GM12878 (cell line): ENCODE results near the gene TREH. TPM values are rescaled to one million over a fixed set of nuclear protein-coding genes. Genes with fewer than 3 reads are reported as not detected.

Experiments
- ATAC-seq: fragments of 200-7000 bp; cut with Tn5 transposase; 3 replicates; pipeline ENCODE4 v1.9.1; 2020; ENCODE audit warnings: mild to moderate bottlenecking, moderate library complexity
- BruUV-seq: library from RNA; stranded (reverse); fragments of 400-500 nt; replicated peaks from 2 replicates; lab custom pipeline; 2021; lab: Mats Ljungman, UMichigan
- CTCF ChIA-PET: fragments of 300-600 bp; sonication (Branson Sonifier 250); formaldehyde crosslinking; extraction: SDS; loops from one replicate; lab custom pipeline; 2021; ENCODE audit warnings: inconsistent platforms; lab: Yijun Ruan, JAX
- POLR2A ChIA-PET: fragments of 350-600 bp; formaldehyde crosslinking; extraction: SDS; loops from one replicate; lab custom pipeline; 2021; ENCODE audit warnings: inconsistent platforms; lab: Charles Lee
- RAD21 ChIA-PET: fragments of 300-600 bp; sonication (Branson Sonifier 250); formaldehyde crosslinking; loops from one replicate; lab custom pipeline; 2023; ENCODE audit warnings: antibody characterized with exemption; ENCODE audit not compliant: unreplicated experiment; lab: Charles Lee
- SMC1A ChIA-PET: fragments of 300-600 bp; sonication (Branson Sonifier 250); formaldehyde crosslinking; loops from one replicate; lab custom pipeline; 2023; ENCODE audit not compliant: unreplicated experiment, uncharacterized antibody; lab: Charles Lee
- DNase-seq: peaks from one replicate; pipeline ENCODE4 v3.0.0-alpha.2; 2011; ENCODE audit warnings: low read depth, low spot score
- FAIRE-seq: peaks from 3 replicates; lab custom pipeline; 2011; peaks lifted over from hg19 to GRCh38; lab: Jason Lieb, UNC
- H2AFZ ChIP-seq: 2 replicates; pipeline ENCODE4 v1.6.0; 2011; ENCODE audit warnings: low read depth, low read length, control low read depth; ENCODE audit not compliant: control insufficient read depth
- H3K27ac ChIP-seq: 2 replicates; pipeline ENCODE4 v1.5.1; 2011; ENCODE audit warnings: control low read depth; ENCODE audit not compliant: control insufficient read depth, insufficient read depth
- H3K27me3 ChIP-seq, 2 experiments: replicated peaks in 1 of 2; 2 replicates each; pipeline versions ENCODE4 v1.6.0 to v1.6.1; 2011; ENCODE audit warnings: low read length in 1 of 2; ENCODE audit not compliant: control insufficient read depth in 2 of 2, insufficient read depth in 2 of 2
- H3K36me3 ChIP-seq, 2 experiments: 2 replicates each; pipeline ENCODE4 v1.5.1; 2011; ENCODE audit warnings: low read length in 1 of 2; ENCODE audit not compliant: control insufficient read depth in 2 of 2, insufficient read depth in 2 of 2
- H3K4me1 ChIP-seq: 2 replicates; pipeline ENCODE4 v1.6.1; 2011; ENCODE audit warnings: mild to moderate bottlenecking, low read length, moderate library complexity, mixed read lengths; ENCODE audit not compliant: control insufficient read depth, insufficient read depth
- H3K4me2 ChIP-seq: 2 replicates; pipeline ENCODE4 v1.6.0; 2011; ENCODE audit warnings: control low read depth; ENCODE audit not compliant: control insufficient read depth, insufficient read depth
- H3K4me3 ChIP-seq: fragments of 200-600 bp; sonication (generic); 2 replicates; pipeline ENCODE4 v1.5.1; 2016
- H3K79me2 ChIP-seq: 2 replicates; pipeline ENCODE4 v1.6.0; 2011; ENCODE audit warnings: low read length; ENCODE audit not compliant: control insufficient read depth, insufficient read depth
- H3K9ac ChIP-seq: 2 replicates; pipeline ENCODE4 v1.8.0; 2011; ENCODE audit warnings: low read length, control low read depth, mixed read lengths; ENCODE audit not compliant: control insufficient read depth, insufficient read depth
- H3K9me3 ChIP-seq: replicated peaks from 3 replicates; pipeline ENCODE4 v1.5.1; 2011; ENCODE audit warnings: mild to moderate bottlenecking, low read length; ENCODE audit not compliant: control insufficient read depth, insufficient read depth
- H4K20me1 ChIP-seq: 2 replicates; pipeline ENCODE4 v1.6.0; 2011; ENCODE audit not compliant: control insufficient read depth, insufficient read depth
- EP300 ChIP-seq, 2 experiments: fragments of 150-350 bp in 1 of 2; IDR thresholded peaks; 2 replicates each; pipeline ENCODE4 v1.6.1; 2011 to 2012; ENCODE audit warnings: low read depth in 2 of 2, low read length in 2 of 2, borderline replicate concordance in 1 of 2, improper control_type of control experiment in 1 of 2, inconsistent platforms in 1 of 2; ENCODE audit not compliant: control insufficient read depth in 1 of 2
- EZH2 ChIP-seq: IDR thresholded peaks from 2 replicates; pipeline ENCODE4 v1.6.1; 2012; ENCODE audit warnings: low read depth, mild to moderate bottlenecking, control low read depth, inconsistent platforms, low read length, borderline replicate concordance; ENCODE audit not compliant: control insufficient read depth
- HCFC1 ChIP-seq: fragments of 150-350 bp; IDR thresholded peaks from 2 replicates; pipeline ENCODE4 v1.6.1; 2014; ENCODE audit warnings: low read length
- HDGF ChIP-seq: fragments of 450-650 bp; IDR thresholded peaks from 2 replicates; pipeline ENCODE4 v1.6.1; 2016; ENCODE audit warnings: antibody characterized with exemption
- LARP7 ChIP-seq: fragments of 450-650 bp; IDR thresholded peaks from 2 replicates; pipeline ENCODE4 v1.6.1; 2017; ENCODE audit warnings: mild to moderate bottlenecking
- MEF2A ChIP-seq: IDR thresholded peaks from 2 replicates; pipeline ENCODE4 v1.6.1; 2011; ENCODE audit warnings: low read depth, mild to moderate bottlenecking, low read length, moderate library complexity; ENCODE audit not compliant: insufficient read depth
- NFYB ChIP-seq: IDR thresholded peaks from 2 replicates; pipeline ENCODE4 v1.6.1; 2011; ENCODE audit warnings: low read depth, mild to moderate bottlenecking, low read length, improper control_type of control experiment, moderate library complexity; ENCODE audit not compliant: insufficient read depth
- POU2F2 ChIP-seq: IDR thresholded peaks from 3 replicates; pipeline ENCODE4 v1.6.1; 2011; ENCODE audit warnings: low read depth, mild to moderate bottlenecking, low read length, borderline replicate concordance
- SIX5 ChIP-seq: IDR thresholded peaks from 2 replicates; pipeline ENCODE4 v1.6.1; 2011; ENCODE audit warnings: mild to moderate bottlenecking, low read depth, low read length, moderate library complexity; ENCODE audit not compliant: severe bottlenecking
- TCF7 ChIP-seq: IDR thresholded peaks from 2 replicates; pipeline ENCODE4 v1.6.1; 2014; ENCODE audit warnings: antibody characterized with exemption, borderline replicate concordance
- ZNF24 ChIP-seq: fragments of 450-650 bp; IDR thresholded peaks from 2 replicates; pipeline ENCODE4 v1.6.1; 2017; ENCODE audit warnings: antibody characterized with exemption, mild to moderate bottlenecking
- ZNF622 ChIP-seq: fragments of 450-650 bp; IDR thresholded peaks from 2 replicates; pipeline ENCODE4 v1.6.1; 2017; ENCODE audit warnings: mild to moderate bottlenecking, inconsistent platforms
- WGBS: methylation state at CpG from one replicate; pipeline ENCODE4 v1.1.6; 2016; ENCODE audit warnings: low lambda C conversion rate; ENCODE audit not compliant: insufficient replicate concordance, insufficient coverage; ENCODE audit errors: missing lambda C conversion rate; 5-methylcytosine and 5-hydroxymethylcytosine counted together
- in situ Hi-C: fragments of 300-500 bp; cut with MboI; formaldehyde crosslinking; loops from 9 replicates; pipeline ENCODE4 v1.14.3; 2018; ENCODE audit warnings: mixed read lengths
- intact Hi-C: fragments of 100-400 bp; cut with micrococcal nuclease; formaldehyde crosslinking; loops from one replicate; pipeline ENCODE4 v1.14.2; 2022; ENCODE audit not compliant: unreplicated experiment
- polyA plus RNA-seq, 11 experiments: library from polyadenylated mRNA; depleted of rRNA in 4 of 11; unstranded in 6 of 11; stranded (reverse) in 5 of 11; fragments of >200 nt; fragmentation: Nextera tagmentation in 4 of 11; fragmentation: Illumina TruSeq in 1 of 11; extraction: Ambion mirVana in 4 of 11; extraction: Trizol in 1 of 11; gene quantifications; 1 replicate in 1 of 11; 2 replicates in 10 of 11; pipeline versions ENCODE4 v1.2.1 to v1.2.3, GENCODE V29; 2011 to 2016; ENCODE audit warnings: inconsistent platforms in 2 of 11, missing spikeins in 2 of 11, low read depth in 1 of 11
- total RNA-seq, 4 experiments: library from RNA; depleted of rRNA in 3 of 4; stranded (reverse); fragments of >200 nt in 3 of 4; fragmentation: Illumina TruSeq in 1 of 4; extraction: Trizol in 1 of 4; gene quantifications; 2 replicates each; pipeline versions ENCODE4 v1.2.1 to v1.2.3, GENCODE V29; 2013 to 2021
- TF ChIP-seq, protein P1 (sequence below): IDR thresholded peaks from 2 replicates; pipeline ENCODE4 v1.6.1; 2011; ENCODE audit warnings: borderline replicate concordance, low read depth, mild to moderate bottlenecking, moderate library complexity, low read length; ENCODE audit not compliant: insufficient read depth, poor library complexity, severe bottlenecking
- TF ChIP-seq, protein P2 (sequence below): fragments of 450-650 bp; formaldehyde crosslinking; IDR thresholded peaks from 2 replicates; pipeline ENCODE4 v1.4.0; 2022; ENCODE audit warnings: mild to moderate bottlenecking, moderate library complexity
- TF ChIP-seq, protein P3 (sequence below): fragments of 150-350 bp; IDR thresholded peaks from 2 replicates; pipeline ENCODE4 v1.6.1; 2014; ENCODE audit warnings: mild to moderate bottlenecking, low read depth, low read length

TREH gene
- total and polyA plus RNA-seq, 10 of the 15 experiments (the other 5 are each of a cell fraction or from before 2014, with no cell fraction given), result not detected

DNA sequence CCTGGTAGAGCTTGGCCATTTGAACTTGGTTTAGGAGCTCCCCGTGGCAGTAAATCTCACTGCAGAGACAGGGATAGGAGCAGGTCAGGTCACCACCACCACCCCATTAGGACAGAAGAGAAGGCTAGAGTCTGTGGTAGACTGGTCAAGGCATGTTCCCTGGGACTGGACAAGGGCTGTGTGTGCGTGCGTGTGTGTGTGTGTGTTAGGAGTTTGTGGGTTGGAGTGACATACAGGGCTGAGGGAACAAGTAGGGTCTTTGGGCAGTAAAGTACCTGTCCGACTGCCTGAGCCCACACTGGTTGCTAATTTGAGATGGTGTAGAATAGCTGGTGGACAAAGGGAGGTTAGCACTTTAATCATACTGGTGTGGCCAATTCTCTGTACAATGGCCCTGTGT, 16.1 kb downstream of the TREH start:
- POLR2A ChIA-PET, result interaction anchor here (0.6 to 0.9 kb wide), 2 partner anchors 139 to 422 kb away, joined by 3 read pairs; partner anchors contain the start of gene HMBS
- no peaks in the 10 kb centered on the region for H4K20me1 ChIP-seq
- no peaks in the 10 kb centered on the region for H3K79me2 ChIP-seq
- DNase-seq (no peak), FAIRE-seq (no peak)
- no peak overlapping the region for H3K9ac ChIP-seq
- intact Hi-C loops, result no loop called here
- H3K9me3 ChIP-seq, result no peaks in the 10 kb centered on the region
- H3K4me1 ChIP-seq, result no peaks in the 10 kb centered on the region
- no peak overlapping the region for H3K27ac ChIP-seq
- H3K27me3 ChIP-seq, result peaks cover 0 to 4% of the 10 kb centered on the region in 2 experiments; a peak in 3 of 4 replicates
- WGBS, result 40% methylated on average over 4 of the region's 4 CpGs
- CTCF ChIA-PET, result interaction anchor here (0.6 to 1.5 kb wide), 2 partner anchors 9 to 17 kb away, joined by 4 to 5 read pairs; no protein-coding TSS in a partner anchor
- H2AFZ ChIP-seq, result no peak overlapping the region
- no peak overlapping the region for H3K4me3 ChIP-seq
- TF ChIP-seq MEF2A, result no peak
- TF ChIP-seq ZNF24, result no peak
- TF ChIP-seq TCF7, result no peak
- TF ChIP-seq LARP7, result no peak
- TF ChIP-seq, protein P1, sequence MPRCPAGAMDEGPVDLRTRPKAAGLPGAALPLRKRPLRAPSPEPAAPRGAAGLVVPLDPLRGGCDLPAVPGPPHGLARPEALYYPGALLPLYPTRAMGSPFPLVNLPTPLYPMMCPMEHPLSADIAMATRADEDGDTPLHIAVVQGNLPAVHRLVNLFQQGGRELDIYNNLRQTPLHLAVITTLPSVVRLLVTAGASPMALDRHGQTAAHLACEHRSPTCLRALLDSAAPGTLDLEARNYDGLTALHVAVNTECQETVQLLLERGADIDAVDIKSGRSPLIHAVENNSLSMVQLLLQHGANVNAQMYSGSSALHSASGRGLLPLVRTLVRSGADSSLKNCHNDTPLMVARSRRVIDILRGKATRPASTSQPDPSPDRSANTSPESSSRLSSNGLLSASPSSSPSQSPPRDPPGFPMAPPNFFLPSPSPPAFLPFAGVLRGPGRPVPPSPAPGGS, result no peak
- no peak for TF ChIP-seq NFYB
- TF ChIP-seq EP300 (IDR thresholded peaks at IDR 0.05; ENCODE audit: borderline replicate concordance in 1 of 2, control insufficient read depth in 1 of 2, low read depth in 2 of 2, low read length in 2 of 2), result no peak
- TF ChIP-seq POU2F2, result no peak
- no peak for TF ChIP-seq SIX5
- TF ChIP-seq EZH2, result no peak
- TF ChIP-seq, protein P2, sequence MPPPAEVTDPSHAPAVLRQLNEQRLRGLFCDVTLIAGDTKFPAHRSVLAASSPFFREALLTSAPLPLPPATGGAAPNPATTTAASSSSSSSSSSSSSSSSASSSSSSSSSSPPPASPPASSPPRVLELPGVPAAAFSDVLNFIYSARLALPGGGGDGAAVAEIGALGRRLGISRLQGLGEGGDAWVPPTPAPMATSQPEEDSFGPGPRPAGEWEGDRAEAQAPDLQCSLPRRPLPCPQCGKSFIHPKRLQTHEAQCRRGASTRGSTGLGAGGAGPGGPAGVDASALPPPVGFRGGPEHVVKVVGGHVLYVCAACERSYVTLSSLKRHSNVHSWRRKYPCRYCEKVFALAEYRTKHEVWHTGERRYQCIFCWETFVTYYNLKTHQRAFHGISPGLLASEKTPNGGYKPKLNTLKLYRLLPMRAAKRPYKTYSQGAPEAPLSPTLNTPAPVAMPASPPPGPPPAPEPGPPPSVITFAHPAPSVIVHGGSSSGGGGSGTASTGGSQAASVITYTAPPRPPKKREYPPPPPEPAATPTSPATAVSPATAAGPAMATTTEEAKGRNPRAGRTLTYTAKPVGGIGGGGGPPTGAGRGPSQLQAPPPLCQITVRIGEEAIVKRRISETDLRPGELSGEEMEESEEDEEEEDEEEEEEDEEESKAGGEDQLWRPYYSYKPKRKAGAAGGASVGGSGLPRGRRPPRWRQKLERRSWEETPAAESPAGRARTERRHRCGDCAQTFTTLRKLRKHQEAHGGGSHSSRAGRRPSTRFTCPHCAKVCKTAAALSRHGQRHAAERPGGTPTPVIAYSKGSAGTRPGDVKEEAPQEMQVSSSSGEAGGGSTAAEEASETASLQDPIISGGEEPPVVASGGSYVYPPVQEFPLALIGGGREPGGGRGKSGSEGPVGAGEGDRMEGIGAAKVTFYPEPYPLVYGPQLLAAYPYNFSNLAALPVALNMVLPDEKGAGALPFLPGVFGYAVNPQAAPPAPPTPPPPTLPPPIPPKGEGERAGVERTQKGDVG (CRISPR knock-in tag), result no peak
- no peak for TF ChIP-seq HDGF
- TF ChIP-seq HCFC1, result no peak
- TF ChIP-seq ZNF622, result no peak
- TF ChIP-seq, protein P3, sequence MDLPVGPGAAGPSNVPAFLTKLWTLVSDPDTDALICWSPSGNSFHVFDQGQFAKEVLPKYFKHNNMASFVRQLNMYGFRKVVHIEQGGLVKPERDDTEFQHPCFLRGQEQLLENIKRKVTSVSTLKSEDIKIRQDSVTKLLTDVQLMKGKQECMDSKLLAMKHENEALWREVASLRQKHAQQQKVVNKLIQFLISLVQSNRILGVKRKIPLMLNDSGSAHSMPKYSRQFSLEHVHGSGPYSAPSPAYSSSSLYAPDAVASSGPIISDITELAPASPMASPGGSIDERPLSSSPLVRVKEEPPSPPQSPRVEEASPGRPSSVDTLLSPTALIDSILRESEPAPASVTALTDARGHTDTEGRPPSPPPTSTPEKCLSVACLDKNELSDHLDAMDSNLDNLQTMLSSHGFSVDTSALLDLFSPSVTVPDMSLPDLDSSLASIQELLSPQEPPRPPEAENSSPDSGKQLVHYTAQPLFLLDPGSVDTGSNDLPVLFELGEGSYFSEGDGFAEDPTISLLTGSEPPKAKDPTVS, result no peak
- TF ChIP-seq, all 136 proteins: peak for 0
- ATAC-seq, result no peak
- BruUV-seq, result no TSS peak
- Histone ChIP-seq H3K36me3 (no peaks in the 10 kb centered on the region), H3K4me2 (no peak overlapping the region)
- SMC1A ChIA-PET, result no interaction called here
- in situ Hi-C loops, result no loop called here
- RAD21 ChIA-PET, result no interaction called here
